Measurements from ENCODE around the gene FAM20B.
"Not testable (repeated sequence)": the region's sequence is repeated elsewhere in the genome, so short reads cannot be mapped to it uniquely, and the experiment has no call there.

Gene FAM20B, protein sequence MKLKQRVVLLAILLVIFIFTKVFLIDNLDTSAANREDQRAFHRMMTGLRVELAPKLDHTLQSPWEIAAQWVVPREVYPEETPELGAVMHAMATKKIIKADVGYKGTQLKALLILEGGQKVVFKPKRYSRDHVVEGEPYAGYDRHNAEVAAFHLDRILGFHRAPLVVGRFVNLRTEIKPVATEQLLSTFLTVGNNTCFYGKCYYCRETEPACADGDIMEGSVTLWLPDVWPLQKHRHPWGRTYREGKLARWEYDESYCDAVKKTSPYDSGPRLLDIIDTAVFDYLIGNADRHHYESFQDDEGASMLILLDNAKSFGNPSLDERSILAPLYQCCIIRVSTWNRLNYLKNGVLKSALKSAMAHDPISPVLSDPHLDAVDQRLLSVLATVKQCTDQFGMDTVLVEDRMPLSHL

DNA sequence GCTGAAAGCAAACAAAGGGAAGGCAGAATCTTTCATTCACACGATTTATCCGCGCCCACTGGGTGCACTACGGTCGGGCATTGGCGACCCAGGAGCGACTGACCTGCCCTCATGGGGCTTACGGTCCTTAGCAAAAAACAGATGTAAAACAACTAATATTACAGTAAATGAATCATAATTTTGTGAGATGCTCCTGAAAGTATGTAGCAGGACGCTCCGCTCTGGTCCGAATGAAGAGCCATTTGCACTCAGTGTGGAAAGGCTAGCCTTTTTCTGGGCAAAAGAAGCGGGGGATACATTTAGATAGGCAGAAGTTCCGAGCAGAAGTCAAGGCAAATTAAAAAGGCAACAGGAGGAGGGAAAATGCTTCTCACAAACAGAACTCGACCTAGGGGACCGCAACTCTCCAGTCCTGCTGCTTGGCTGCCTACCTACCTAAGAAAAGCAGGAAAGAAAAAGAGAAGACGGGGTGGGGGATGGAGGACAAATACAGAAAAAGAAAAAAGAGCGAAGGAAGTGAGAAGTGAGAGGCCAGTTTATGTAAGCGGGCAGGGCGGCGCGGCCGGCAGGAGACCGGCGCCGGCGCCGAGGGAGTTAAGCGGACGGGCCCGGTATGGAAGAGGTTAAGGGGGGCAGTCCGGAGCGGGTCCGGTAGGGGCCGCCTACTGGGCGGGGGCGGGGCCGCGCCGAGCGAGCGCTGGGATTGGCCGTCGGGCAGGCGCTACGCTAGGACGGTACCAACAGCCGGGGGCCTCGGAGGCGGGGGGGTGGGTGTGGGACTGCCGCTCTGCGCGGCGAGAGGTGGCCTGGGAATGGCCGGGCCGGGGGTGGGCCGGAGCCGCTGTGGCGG lies at the start of gene FAM20B:
TSS of gene FAM20B (plus strand) at position 770 of the 850 bp plus-strand sequence. CDS start 17,954 bp downstream, outside the sequence.
- DNase-seq (ENCODE audit: low read depth) = peak; percentile 73

DNA sequence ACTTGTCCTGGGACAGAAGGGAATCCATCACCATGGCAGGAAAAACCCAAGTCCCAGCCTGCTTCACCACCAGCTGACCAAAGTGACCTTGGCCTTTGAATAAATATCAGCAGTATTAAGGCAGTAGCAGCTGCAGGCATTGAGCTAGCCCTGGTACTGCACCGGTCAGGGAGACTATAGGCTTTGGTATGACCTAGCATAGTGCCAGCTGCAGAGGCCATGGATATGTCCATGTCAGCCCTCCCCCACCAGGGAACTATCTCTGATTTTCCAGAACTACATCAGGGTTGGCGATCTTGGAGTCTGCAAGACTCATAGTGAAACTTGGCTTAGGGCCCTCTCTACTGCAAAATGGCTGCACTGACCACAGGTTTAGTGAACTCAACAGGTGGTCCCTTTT lies 49.2 kb upstream of the FAM20B start:
- DNase-seq (ENCODE audit: low read depth) = no peak

DNA sequence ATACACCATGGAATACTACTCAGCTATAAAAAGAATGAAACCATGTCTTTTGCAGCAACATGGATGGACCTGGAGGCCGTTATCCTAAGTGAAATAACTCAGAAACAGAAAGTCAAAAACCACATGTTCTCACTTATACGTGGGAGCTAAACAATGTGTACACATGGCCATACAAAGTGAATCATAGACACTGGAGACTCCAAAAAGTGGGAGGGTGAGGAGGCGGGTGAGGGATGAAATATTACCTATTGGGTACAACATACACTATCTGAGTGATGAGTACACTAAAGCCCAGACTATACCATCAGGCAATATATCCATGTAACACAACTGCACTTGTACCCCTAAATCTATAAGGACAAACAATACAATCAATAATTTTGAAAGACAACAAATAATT lies 39.5 kb upstream of the FAM20B start:
- DNase-seq (ENCODE audit: low read depth) = no peak

DNA sequence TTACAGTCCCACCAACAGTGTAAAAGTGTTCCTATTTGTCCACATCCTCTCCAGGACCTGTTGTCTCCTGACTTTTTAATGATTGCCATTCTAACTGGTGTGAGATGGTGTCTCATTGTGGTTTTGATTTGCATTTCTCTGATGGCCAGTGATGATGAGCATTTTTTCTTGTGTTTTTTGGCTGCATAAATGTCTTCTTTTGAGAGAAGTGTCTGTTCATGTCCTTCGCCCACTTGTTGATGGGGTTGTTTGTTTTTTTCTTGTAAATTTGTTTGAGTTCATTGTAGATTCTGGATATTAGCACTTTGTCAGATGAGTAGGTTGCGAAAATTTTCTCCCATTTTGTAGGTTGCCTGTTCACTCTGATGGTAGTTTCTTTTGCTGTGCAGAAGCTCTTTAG lies 37.5 kb upstream of the FAM20B start:
- DNase-seq (ENCODE audit: low read depth) = not testable (repeated sequence)

DNA sequence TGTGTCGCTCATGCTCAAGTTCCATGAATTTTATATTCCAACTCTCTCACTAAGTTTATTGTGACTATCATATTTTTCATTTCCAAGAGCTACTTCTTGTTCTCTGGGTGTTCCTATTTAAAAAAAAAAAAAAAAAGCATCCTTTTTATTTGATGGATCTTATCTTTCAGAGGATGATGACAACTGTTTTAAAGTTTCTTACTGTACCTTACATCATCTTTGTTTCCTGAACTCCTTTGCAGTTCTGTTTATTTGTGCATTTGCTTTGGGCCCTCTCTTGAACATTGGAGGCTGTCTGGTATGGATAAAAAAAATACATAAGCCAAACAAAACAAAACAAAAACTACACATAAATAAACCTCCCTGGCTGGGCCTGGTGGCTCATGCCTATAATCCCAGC lies 32.1 kb upstream of the FAM20B start:
- no peak for DNase-seq (ENCODE audit: low read depth)

DNA sequence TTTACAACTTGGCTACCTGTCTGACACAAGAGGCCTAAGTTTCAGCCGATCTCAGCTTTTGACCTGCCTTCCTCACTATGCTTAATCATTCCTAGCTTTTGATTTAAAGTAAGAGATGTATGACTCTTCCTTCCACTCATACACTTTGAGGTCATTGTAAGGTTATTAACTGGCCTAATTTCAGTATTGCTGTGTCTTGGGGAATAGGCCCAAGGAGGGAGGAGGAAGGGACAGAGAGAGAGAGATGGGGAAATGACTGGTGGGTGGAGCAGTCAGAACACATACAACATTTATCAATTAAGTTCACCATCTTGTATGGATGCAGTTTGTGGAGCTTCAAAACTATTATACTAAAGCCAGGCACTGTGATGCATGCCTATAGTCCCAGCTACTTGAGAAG lies 28.3 kb upstream of the FAM20B start:
- no peak for DNase-seq (ENCODE audit: low read depth)

DNA sequence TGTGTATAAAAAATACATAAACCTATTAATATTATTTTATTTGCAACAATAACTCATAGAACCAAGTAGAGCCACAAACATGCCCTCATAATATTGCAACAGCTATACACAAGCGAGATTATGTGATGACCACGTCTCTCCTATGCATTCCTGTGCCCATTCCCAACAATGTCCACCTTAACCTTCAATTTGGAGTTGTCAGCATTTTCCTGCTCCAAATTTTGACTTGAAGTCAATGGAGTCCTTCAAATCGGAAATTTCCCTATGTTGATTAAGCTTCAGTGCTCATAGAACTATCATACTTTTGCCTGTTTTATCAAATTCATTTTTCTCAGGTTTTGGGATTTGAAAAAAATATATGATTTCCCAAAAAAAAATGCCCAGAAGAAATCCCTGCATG lies 27.4 kb upstream of the FAM20B start:
- DNase-seq (ENCODE audit: low read depth) = no peak

DNA sequence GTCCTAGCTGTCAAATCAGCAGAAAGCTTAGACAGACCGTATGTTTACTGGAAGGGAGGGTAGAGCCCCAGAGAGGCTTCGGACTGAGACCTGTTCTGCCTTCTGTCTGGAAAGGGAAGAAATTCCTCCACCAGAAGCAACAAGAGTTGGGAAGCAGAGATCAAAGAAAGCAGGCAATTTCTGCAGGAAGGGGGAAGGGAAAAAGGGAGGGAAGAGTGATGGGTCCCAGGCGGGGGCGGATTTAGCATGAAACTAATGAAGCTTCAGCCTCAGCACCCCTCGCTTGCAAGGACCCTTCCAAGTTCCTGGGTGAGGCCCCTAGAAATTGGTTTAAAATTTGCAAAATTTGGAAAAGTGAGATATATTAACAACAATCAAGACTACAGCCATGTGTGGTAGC lies 26.6 kb upstream of the FAM20B start:
- no peak for DNase-seq (ENCODE audit: low read depth)

DNA sequence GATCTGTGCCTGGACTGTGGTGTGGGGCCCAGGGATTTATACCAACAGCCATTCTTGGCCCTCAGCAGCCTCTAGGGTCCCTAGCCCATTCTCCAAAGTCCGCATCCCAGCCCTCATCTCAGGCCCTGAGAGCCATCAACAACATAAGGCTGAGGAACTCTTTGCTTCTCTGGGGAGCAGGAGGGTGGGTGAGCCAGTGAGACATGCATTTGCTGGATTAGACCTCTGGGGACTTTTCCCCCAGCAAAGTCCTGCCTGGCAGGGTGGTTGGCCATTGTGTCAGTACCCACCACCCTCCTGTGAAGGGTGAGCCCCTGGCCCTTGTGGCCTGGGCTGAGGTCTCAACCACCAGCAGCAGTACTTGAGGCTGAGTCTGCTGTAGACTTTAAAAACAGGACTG lies 24.2 kb upstream of the FAM20B start:
- no peak for DNase-seq (ENCODE audit: low read depth)

DNA sequence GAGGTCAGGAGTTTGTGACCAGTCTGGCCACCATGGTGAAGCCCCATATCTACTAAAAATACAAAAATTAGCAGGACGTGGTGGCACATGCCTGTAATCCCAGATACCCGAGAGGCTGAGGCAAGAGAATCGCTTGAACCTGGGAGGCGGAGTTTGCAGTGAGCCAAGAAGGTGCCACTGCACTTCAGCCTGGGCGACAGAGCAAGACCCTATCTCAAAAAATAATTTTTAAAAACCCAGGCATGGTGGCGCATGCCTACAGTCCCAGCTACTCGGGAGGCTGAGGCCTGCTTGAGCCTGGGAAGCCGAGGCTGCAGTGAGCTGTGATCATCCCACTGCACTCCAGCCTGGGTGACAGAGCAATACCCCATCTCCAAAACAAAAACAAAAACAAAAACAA lies 23.6 kb upstream of the FAM20B start:
- DNase-seq (ENCODE audit: low read depth) = not testable (repeated sequence)

DNA sequence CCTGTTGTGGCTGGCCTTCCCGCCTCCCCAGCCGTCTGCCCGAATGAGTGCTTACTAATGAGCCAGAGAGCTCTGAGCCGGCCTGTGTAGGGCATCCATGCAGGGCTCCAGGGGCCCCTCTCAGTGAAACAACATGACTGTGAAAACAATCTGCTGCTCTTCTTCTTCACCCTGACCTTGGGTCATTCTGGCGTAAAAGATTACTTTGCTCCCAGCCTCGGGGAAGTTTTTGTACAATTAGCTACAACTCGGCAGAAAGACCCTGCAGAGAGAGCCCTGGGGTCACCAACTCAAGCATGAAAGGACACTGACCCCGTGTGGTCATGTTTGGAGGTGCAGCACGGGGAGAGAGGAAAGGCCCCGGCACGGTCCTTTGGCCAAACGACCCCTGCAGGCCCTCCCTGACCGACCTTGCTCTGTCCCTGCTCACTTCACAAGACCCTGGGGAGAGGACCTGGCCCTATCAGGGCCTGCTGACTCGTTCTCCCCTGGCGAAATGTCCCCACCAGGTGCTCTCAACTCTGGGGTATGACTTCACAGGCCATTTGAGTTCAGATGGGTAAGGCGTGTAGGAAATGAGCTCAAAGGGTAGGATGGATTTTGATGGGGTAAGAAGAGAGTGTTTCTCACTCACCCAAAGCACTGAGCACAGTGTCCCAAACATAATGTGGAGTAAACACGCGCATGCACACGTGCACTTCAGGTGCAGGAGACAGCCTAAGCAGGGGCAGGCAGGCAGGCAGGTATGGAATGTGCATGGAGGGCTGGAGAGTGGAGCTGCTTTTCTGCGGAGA lies 22.9 kb upstream of the FAM20B start:
- no peak for DNase-seq (ENCODE audit: low read depth)

DNA sequence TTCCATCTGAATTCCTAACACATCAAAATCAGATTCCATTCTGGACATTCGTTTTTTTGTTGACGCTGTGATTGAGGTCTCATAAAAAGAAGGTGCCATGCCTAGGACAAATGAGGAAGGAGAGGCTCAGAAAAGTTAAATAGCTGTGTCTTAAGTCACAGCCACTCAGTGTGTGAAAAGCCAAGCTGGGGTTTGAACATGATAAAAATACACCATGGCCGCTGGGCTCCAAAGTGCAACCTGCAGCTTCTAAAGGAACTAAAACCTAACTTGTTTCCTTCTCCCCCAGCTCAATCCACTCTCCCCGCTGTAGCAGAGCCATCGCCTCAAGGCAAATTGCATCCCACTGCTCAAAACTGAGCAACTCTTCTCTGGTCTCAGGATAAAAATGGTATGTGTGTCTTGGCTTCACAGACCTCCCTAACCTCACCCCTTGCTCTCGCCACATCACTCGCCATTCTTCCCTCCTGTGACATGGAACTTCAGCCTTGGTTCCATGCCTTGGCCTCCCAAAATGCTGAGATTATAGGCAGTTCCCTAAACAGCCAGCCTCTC lies 22.1 kb upstream of the FAM20B start:
- no peak for DNase-seq (ENCODE audit: low read depth)

DNA sequence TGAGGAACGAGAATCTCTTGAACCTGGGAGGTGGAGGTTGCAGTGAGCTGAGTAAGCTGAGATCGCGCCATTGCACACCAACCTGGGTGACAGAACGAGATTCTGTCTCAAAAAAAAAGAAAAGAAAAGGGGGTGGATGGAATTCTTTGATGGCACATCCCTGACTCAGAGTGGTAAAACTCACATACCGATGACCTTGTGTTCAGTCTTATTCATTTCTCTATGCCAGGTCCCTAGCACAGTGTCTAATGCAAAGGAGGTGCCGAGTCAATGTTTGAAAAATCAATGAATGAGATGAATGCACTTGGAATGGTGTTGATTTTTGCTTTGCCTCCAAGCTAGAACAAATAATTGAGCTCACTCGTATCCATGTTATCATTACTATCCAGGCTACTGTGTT lies 18.5 kb upstream of the FAM20B start:
- no peak for DNase-seq (ENCODE audit: low read depth)

DNA sequence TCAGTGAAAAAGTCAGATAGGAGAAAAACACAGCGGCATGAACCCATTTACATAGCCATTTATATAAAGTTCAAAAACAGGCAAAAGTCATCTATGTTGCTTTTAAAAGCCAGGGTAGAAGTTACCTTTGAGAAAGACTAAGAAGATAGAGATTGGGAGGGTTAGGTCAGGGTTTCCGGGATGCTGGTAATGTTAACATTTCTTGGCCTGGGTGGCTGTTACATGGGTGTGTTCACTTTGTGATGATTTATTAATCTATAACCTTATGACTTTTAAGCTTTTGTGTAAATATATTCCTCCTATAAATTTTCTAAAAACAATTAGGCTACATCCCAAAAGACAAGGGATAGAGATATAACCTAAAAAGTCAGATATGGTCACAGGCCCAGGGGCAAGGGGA lies 15.0 kb upstream of the FAM20B start:
- no peak for DNase-seq (ENCODE audit: low read depth)

DNA sequence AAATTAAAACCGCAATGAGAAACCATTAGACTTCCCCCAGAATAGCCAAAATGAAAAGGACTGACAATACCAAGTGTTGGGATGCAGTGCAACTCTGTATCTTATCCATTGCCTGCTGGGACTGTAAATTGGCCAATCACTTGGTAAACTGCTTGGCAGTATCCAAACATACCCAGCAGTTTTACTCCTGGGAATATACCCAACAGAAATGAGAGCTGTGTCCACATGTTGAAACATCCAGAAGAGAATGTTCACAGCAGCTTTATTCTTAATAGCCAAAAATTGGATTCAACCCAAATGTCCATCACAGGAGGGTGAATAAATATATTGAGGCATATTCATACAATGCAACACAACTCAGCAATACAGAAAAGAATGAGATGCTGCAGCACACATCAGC lies 13.7 kb upstream of the FAM20B start:
- no peak for DNase-seq (ENCODE audit: low read depth)

DNA sequence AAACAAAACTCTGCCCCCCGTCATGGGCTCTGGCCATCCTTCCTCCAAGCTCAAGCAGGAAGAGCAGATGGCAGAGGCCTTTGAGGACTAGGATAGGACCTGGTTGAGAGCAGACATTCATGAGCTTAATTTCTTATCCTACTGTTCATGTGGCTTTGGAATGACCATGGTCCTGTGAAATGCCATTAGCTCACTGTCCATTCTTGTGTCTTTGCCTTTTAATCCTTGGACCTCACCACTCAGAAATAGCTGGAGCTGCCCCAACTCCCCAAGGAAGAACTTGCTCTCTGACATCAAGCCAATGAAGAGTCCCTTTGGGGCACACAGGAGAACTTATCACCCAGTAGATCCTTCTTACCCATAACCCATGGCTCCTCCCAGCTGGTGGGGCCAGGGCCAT lies 11.6 kb upstream of the FAM20B start:
- no peak for DNase-seq (ENCODE audit: low read depth)

DNA sequence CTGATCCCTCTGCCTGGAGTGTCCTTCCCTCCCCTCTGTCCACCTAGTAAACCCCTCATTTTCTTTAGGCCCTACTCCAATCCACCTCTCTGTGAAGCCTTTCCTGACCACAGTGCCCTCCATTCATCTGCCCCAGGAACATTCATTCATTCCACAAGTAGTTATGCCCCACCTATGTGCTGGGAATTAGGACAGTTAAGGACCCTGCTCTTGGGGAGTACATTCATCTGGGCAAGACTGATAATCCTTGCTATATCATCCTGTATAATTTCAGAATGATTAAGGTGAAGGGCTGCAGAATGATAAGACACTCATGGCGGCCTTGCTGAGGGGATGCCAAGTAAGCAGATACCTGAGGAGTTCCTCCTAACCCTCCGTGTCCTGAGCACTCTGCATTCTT lies 10.3 kb upstream of the FAM20B start:
- no peak for DNase-seq (ENCODE audit: low read depth)

DNA sequence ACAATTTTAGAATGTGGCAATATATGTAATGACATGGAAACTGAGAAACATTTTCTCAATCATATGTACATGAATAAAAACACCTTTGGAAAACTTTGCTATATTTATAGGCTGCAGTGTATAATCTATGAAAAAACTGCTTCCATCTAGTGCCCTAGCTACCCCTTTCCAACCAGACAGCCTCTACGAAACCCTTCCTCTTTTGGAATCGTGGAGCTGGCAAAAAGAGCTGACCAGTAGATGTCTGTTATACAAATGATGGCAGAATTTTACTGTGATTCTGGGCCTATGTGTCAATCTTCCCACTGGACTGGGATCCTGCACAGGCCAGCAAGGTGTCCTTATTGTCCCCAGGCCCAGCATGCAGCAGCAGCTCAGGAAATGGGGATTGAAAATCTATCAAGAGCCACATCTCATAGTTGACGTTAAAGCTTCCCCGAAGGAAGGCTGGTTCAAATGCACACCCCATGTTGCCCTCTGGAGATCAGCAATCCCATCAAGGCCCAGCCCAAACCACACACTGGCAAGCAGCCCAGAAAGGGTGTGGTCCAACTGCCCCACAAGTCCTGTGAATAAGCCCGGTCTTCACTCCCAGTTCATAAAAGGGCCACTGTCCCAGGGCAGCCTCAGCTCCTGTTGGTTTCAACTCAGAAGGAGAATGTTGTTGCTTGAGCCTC lies 8.8 kb upstream of the FAM20B start:
- peak; percentile 94 for DNase-seq (ENCODE audit: low read depth)

DNA sequence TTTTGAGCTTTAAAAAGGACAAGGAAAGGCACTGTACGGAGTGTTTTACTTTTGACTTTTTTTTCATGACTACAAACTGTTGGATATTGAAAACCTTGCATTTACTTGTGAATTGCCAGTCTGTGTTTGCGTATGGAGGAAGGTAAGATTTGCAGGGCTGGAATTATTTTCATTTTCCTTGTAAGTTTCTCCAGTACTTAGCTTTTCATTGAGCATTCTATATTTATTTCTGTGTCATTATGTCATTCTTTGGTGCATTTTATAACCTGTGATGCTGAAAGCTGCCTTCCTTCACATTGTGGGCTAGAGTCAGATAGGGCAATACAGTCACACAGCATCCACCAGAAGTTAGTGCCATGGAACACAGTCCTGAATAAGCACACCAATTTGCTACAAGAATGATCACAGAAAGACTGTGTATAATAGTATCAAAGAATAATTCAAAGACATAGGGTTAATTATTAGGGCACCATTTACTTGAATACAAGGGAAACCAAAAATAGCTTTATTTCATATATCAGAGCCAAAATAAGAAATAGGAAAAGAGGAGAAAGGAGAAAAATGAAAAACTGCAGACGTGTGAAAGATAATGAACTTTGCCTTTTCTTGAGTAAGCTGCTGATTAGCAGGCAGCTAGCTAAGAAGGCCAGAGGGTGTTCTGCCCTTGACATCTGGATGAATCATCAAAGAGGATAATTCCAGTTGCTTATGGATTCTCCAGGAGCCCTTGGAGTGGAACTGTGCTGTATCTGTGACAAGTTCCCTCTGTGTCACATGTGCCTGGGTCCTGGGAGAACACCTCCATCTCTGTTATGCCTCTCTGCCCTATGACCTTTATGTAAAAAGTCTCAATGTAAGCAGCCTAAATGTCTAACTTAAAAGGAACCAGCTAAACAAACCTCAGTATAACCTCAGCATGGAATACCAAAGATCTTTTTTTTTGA lies 8.0 kb upstream of the FAM20B start:
- DNase-seq (ENCODE audit: low read depth) = no peak

DNA sequence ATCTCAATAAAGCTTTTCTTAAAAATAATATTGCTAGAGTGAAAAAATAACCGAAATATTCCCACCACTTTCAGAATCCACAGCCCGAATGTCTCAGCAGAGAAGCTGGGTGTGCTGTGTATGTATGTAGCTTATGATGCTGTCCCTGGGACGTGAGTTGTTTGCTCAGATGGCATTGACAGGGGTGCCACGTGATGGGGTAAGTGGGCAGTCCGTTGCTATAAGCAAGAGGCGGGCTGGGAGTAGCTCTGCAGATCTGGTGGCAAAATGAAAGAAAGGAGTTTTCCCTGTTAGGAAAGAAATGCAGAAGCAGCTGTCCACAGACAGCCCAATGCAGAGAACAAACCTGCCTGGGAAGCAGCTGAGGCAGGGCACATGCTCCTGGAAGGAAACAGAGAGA lies 3.8 kb upstream of the FAM20B start:
- no peak for DNase-seq (ENCODE audit: low read depth)
